T-cell (primary cell): ENCODE data around the gene CAPN11. TPM values are rescaled to one million over a fixed set of nuclear protein-coding genes. Genes with fewer than 3 reads are reported as not detected.
A peak's percentile ranks its signal among the peaks of the same experiment; 100 is the strongest.

Source experiments
- ATAC-seq, 4 experiments: fragments of 200-7000 bp in 3 of 4; fragments of 150-1000 bp in 1 of 4; cut with Tn5 transposase; replicated peaks in 1 of 4; 1 replicate in 3 of 4; 2 replicates in 1 of 4; pipeline ENCODE4 v1.10.0; 2021; ENCODE audit warnings: moderate library complexity in 3 of 4, mild to moderate bottlenecking in 2 of 4, moderate number of reproducible peaks in 1 of 4
- CTCF ChIA-PET, 2 donors: fragments of 300-600 bp; sonication (Branson Sonifier 250); formaldehyde crosslinking; loops; one replicate each; lab custom pipeline; 2022; ENCODE audit warnings: antibody characterized with exemption in 2 of 2; lab: Charles Lee
- POLR2A ChIA-PET, 2 donors: fragments of 300-600 bp; sonication (Branson Sonifier 250); formaldehyde crosslinking; loops; one replicate each; lab custom pipeline; 2022; ENCODE audit warnings: antibody characterized with exemption in 2 of 2; lab: Charles Lee
- DNase-seq, 35 experiments: peaks; one replicate each; pipeline versions ENCODE4 v3.0.0 to v3.0.0-alpha.2; 2013 to 2023
- H3K27ac ChIP-seq: one replicate; pipeline ENCODE4 v1.5.1; 2013; ENCODE audit warnings: low read length
- H3K27me3 ChIP-seq, 2 experiments: replicated peaks in 1 of 2; 1 replicate in 1 of 2; 2 replicates in 1 of 2; pipeline versions ENCODE4 v1.6.1 to v1.7.0; 2013; ENCODE audit warnings: low read length in 1 of 2, mixed read lengths in 1 of 2; ENCODE audit not compliant: control insufficient read depth in 2 of 2, insufficient read depth in 2 of 2; ENCODE audit errors: extremely low read depth in 1 of 2
- H3K36me3 ChIP-seq, 2 donors: 1 replicate in 1 of 2; 2 replicates in 1 of 2; pipeline versions ENCODE4 v1.6.1 to v1.7.0; 2013; ENCODE audit warnings: low read length in 1 of 2; ENCODE audit not compliant: control insufficient read depth in 2 of 2, insufficient read depth in 1 of 2; ENCODE audit errors: extremely low read depth in 1 of 2
- H3K4me1 ChIP-seq, 2 experiments: 1 replicate in 1 of 2; 2 replicates in 1 of 2; pipeline versions ENCODE4 v1.6.1 to v1.7.0; 2013; ENCODE audit warnings: low read length in 2 of 2, mixed read lengths in 1 of 2; ENCODE audit not compliant: insufficient read depth in 2 of 2, control insufficient read depth in 1 of 2; ENCODE audit errors: extremely low read depth in 1 of 2
- H3K4me3 ChIP-seq, 2 donors: 1 replicate in 1 of 2; 2 replicates in 1 of 2; pipeline versions ENCODE4 v1.5.1 to v1.7.0; 2013; ENCODE audit warnings: mild to moderate bottlenecking in 2 of 2, low read length in 1 of 2, moderate library complexity in 1 of 2; ENCODE audit not compliant: control insufficient read depth in 1 of 2; ENCODE audit errors: extremely low read depth in 1 of 2
- H3K9me3 ChIP-seq: 2 replicates; pipeline ENCODE4 v1.7.0; 2013
- H3K27ac Mint-ChIP-seq, 2 donors: one replicate each; pipeline ENCODE4 v1.8.0; 2020 to 2021; ENCODE audit warnings: mild to moderate bottlenecking in 2 of 2, mixed read lengths in 2 of 2
- H3K27me3 Mint-ChIP-seq, 2 donors: one replicate each; pipeline ENCODE4 v1.8.0; 2021 to 2022; ENCODE audit warnings: mixed read lengths in 2 of 2
- H3K36me3 Mint-ChIP-seq: one replicate; pipeline ENCODE4 v1.8.0; 2021; ENCODE audit warnings: mixed read lengths
- H3K4me1 Mint-ChIP-seq, 3 donors: one replicate each; pipeline ENCODE4 v1.8.0; 2020 to 2022; ENCODE audit warnings: mixed read lengths in 3 of 3, mild to moderate bottlenecking in 1 of 3
- H3K4me3 Mint-ChIP-seq, 3 donors: one replicate each; pipeline ENCODE4 v1.8.0; 2020 to 2022; ENCODE audit warnings: mild to moderate bottlenecking in 3 of 3, mixed read lengths in 3 of 3, moderate library complexity in 3 of 3
- H3K9me3 Mint-ChIP-seq, 3 donors: one replicate each; pipeline ENCODE4 v1.8.0; 2020 to 2022; ENCODE audit warnings: mixed read lengths in 3 of 3
- WGBS: methylation state at CpG from one replicate; pipeline ENCODE4 v1.1.5; 2013; ENCODE audit warnings: missing lambda C conversion rate; ENCODE audit not compliant: insufficient coverage; 5-methylcytosine and 5-hydroxymethylcytosine counted together
- total RNA-seq, 35 experiments: library from RNA in 6 of 35; stranded (reverse) in 6 of 35; fragments of 120-200 nt in 1 of 35; gene quantifications; one replicate each; pipeline versions ENCODE4 v1.2.1 to v1.2.4 and lab custom pipeline; 2013 to 2026

The CAPN11 gene
- total RNA-seq, 5 donors from 2014 or later (not counting 1 experiment from before 2014, with no cell fraction given), result 0.79 TPM; not detected in 4

GRCh38 chr6:44129841-44130322 is 28.7 kb upstream of the CAPN11 start:
- peak overlapping the region in 1 of 2 donors; percentile 52 for H3K27ac Mint-ChIP-seq
- Histone ChIP-seq H3K36me3 (peaks cover 0 to 3% of the 10 kb centered on the region in 2 donors), H3K9me3 (no peaks in the 10 kb centered on the region), H3K4me3 (no peak overlapping the region), H3K27me3 (no peaks in the 10 kb centered on the region), H3K4me1 (peaks cover 12 to 35% of the 10 kb centered on the region in 2 experiments), H3K27ac (no peak overlapping the region)
- no peaks in the 10 kb centered on the region for H3K9me3 Mint-ChIP-seq
- peaks cover 47 to 50% (median 48%) of the 10 kb centered on the region in 3 donors for H3K4me1 Mint-ChIP-seq
- CTCF ChIA-PET, result interaction anchor here (0.5 to 0.9 kb wide), 3 partner anchors 24 to 361 kb away, joined by 3 to 6 read pairs (median 6); no protein-coding TSS in a partner anchor
- peaks cover 4% of the 10 kb centered on the region for H3K36me3 Mint-ChIP-seq
- POLR2A ChIA-PET, result interaction anchor here in 1 of 2 donors (0.5 kb wide), 1 partner anchor 14 kb away, joined by 3 read pairs; no protein-coding TSS in a partner anchor
- no peak for DNase-seq
- 100% methylated on average over 2 of the region's 2 CpGs for WGBS
- H3K4me3 Mint-ChIP-seq, result peak overlapping the region; percentile 67 to 97 (median 71)
- no peak for ATAC-seq
- H3K27me3 Mint-ChIP-seq, result no peaks in the 10 kb centered on the region

DNA sequence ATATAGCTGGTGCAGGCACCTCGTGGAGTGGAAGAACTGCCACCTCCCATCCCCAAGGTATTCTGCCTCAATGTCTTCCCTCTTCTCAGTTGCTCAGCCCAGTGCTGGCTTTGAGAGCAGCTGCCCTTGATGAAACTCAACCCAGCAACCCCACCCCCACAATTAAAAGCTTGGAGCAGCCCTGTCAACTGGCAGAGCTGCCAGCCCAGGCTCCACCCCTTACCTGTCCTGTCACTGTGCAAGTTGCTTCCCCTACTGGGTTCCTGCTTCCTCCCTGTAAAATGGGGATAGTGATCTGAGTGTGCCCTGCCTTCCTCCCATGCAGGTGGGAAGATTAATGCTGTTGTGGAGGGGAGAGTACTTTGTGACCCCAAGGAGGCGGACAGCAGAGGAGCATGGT is 26.7 kb upstream of the CAPN11 start:
- H3K9me3 ChIP-seq, result no peaks in the 10 kb centered on the region
- Mint-ChIP-seq H3K4me1 (peaks cover 29 to 32% (median 30%) of the 10 kb centered on the region in 3 donors), H3K27me3 (no peaks in the 10 kb centered on the region), H3K27ac (no peak overlapping the region), H3K36me3 (peaks cover 14% of the 10 kb centered on the region), H3K4me3 (no peak overlapping the region), H3K9me3 (no peaks in the 10 kb centered on the region)
- no peak overlapping the region for H3K27ac ChIP-seq
- peaks cover 0 to 17% of the 10 kb centered on the region in 2 experiments for H3K4me1 ChIP-seq
- H3K27me3 ChIP-seq, result no peaks in the 10 kb centered on the region
- no peak overlapping the region for H3K4me3 ChIP-seq
- CTCF ChIA-PET, result interaction anchor here in 1 of 2 donors (0.6 to 1.6 kb wide), 4 partner anchors 14 to 363 kb away, joined by 3 to 4 read pairs (median 4); partner anchors contain the start of gene VEGFA
- no peak for ATAC-seq
- DNase-seq, result no peak
- peaks cover 0 to 16% of the 10 kb centered on the region in 2 donors for H3K36me3 ChIP-seq
- WGBS, result 100% methylated on average over 1 of the region's 2 CpGs
- POLR2A ChIA-PET, result interaction anchor here in 1 of 2 donors (0.6 to 1.1 kb wide), 2 partner anchors 9 to 1089 kb away, joined by 4 read pairs; no protein-coding TSS in a partner anchor

DNA sequence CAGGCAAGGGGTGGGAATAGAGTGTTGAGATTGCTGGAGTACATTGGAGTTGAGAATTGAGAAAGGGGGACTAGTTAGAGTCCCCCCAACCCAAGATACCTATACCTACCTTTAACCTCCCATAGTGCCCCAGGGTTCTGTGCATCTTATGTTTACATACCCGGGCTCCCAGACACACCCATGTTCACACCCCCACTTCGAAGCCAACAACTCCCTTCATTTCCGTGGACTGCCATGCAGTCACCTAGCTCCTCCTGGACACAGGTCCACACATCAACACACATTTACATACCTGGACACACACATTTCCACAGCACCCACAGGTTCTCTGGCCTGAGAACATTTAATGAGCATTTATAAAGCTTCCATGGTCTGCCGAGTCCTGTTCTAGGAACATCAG is 26.1 kb upstream of the CAPN11 start:
- H3K4me3 ChIP-seq, result no peak overlapping the region
- no peak overlapping the region for H3K27ac Mint-ChIP-seq
- peaks cover 17% of the 10 kb centered on the region for H3K36me3 Mint-ChIP-seq

GRCh38 chr6:44133003-44133931 is 25.4 kb upstream of the CAPN11 start:
- ChIA-PET POLR2A (no interaction called here), CTCF (interaction anchor here in 1 of 2 donors (0.6 kb wide), 1 partner anchor 328 kb away, joined by 3 read pairs; no protein-coding TSS in a partner anchor)
- H3K9me3 Mint-ChIP-seq, result no peaks in the 10 kb centered on the region
- peaks cover 29 to 31% (median 29%) of the 10 kb centered on the region in 3 donors for H3K4me1 Mint-ChIP-seq
- H3K27ac Mint-ChIP-seq, result no peak overlapping the region
- peaks cover 3 to 19% of the 10 kb centered on the region in 2 donors for H3K36me3 ChIP-seq
- DNase-seq (no peak), ATAC-seq (peak in 2 of 4 experiments; percentile 13 to 42)
- peaks cover 0 to 13% of the 10 kb centered on the region in 2 experiments for H3K4me1 ChIP-seq
- no peak overlapping the region for H3K4me3 ChIP-seq
- WGBS, result 65% methylated on average over 5 of the region's 9 CpGs
- H3K9me3 ChIP-seq, result no peaks in the 10 kb centered on the region
- H3K27me3 ChIP-seq, result no peaks in the 10 kb centered on the region
- peaks cover 17% of the 10 kb centered on the region for H3K36me3 Mint-ChIP-seq
- H3K4me3 Mint-ChIP-seq, result no peak overlapping the region
- H3K27me3 Mint-ChIP-seq, result no peaks in the 10 kb centered on the region
- no peak overlapping the region for H3K27ac ChIP-seq

More for the DNA sequence above, 26.1 kb upstream of the CAPN11 start:
- Histone ChIP-seq H3K36me3 (peaks cover 3 to 19% of the 10 kb centered on the region in 2 donors), H3K4me1 (peaks cover 0 to 17% of the 10 kb centered on the region in 2 experiments), H3K27me3 (no peaks in the 10 kb centered on the region), H3K27ac (no peak overlapping the region), H3K9me3 (no peaks in the 10 kb centered on the region)
- ChIA-PET CTCF (interaction anchor here in 1 of 2 donors (0.6 to 1.2 kb wide), 2 partner anchors 327 to 363 kb away, joined by 3 read pairs; partner anchors contain the start of gene VEGFA), POLR2A (no interaction called here)
- no peaks in the 10 kb centered on the region for H3K9me3 Mint-ChIP-seq
- DNase-seq (no peak), ATAC-seq (no peak)
- no peaks in the 10 kb centered on the region for H3K27me3 Mint-ChIP-seq
- H3K4me1 Mint-ChIP-seq, result peaks cover 29 to 32% (median 30%) of the 10 kb centered on the region in 3 donors
- H3K4me3 Mint-ChIP-seq, result no peak overlapping the region
- WGBS, result 87% methylated on average over 4 of the region's 4 CpGs

GRCh38 chr6:44133981-44134711 is 24.5 kb upstream of the CAPN11 start:
- peaks cover 3 to 19% of the 10 kb centered on the region in 2 donors for H3K36me3 ChIP-seq
- no peak overlapping the region for H3K27ac Mint-ChIP-seq

More at GRCh38 chr6:44133981-44134711, 24.5 kb upstream of the CAPN11 start:
- Mint-ChIP-seq H3K4me3 (no peak overlapping the region), H3K4me1 (peaks cover 24 to 25% (median 24%) of the 10 kb centered on the region in 3 donors), H3K27me3 (no peaks in the 10 kb centered on the region), H3K9me3 (no peaks in the 10 kb centered on the region), H3K36me3 (peaks cover 17% of the 10 kb centered on the region)
- ATAC-seq (peak in 1 of 4 experiments; percentile 18), DNase-seq (no peak)
- Histone ChIP-seq H3K27ac (no peak overlapping the region), H3K4me3 (no peak overlapping the region), H3K4me1 (peaks cover 0 to 7% of the 10 kb centered on the region in 2 experiments), H3K9me3 (no peaks in the 10 kb centered on the region), H3K27me3 (no peaks in the 10 kb centered on the region)
- WGBS, result 87% methylated on average over 6 of the region's 12 CpGs
- ChIA-PET POLR2A (no interaction called here), CTCF (no interaction called here)
